Common myeloid progenitor, CD34-positive (primary cell): ENCODE results near the gene CDCA5.
A peak's percentile ranks its signal among the peaks of the same experiment; 100 is the strongest.

Experiments used
- CTCF ChIA-PET: fragments of 350-600 bp; sonication (Branson Sonifier 250); formaldehyde crosslinking; loops from one replicate; lab custom pipeline; 2021; ENCODE audit warnings: antibody characterized with exemption; lab: Charles Lee
- POLR2A ChIA-PET: fragments of 350-600 bp; sonication (Branson Sonifier 250); formaldehyde crosslinking; loops from one replicate; lab custom pipeline; 2021; ENCODE audit warnings: antibody characterized with exemption; lab: Charles Lee
- DNase-seq, 3 donors: peaks; one replicate each; pipeline versions ENCODE4 v3.0.0 to v3.0.0-alpha.2; 2013
- H3K27ac ChIP-seq, 2 experiments: 1 replicate in 1 of 2; 2 replicates in 1 of 2; pipeline ENCODE4 v1.7.0; 2013; ENCODE audit warnings: inconsistent platforms in 2 of 2, low read length in 2 of 2, mild to moderate bottlenecking in 2 of 2, low read depth in 1 of 2, moderate library complexity in 1 of 2; ENCODE audit not compliant: severe bottlenecking in 2 of 2, insufficient read depth in 1 of 2, poor library complexity in 1 of 2
- H3K27me3 ChIP-seq, 5 experiments: replicated peaks in 2 of 5; 1 replicate in 3 of 5; 2 replicates in 2 of 5; pipeline versions ENCODE4 v1.6.1 to v1.7.0; 2013; ENCODE audit warnings: low read length in 4 of 5, mild to moderate bottlenecking in 2 of 5, moderate library complexity in 2 of 5, inconsistent platforms in 1 of 5; ENCODE audit not compliant: insufficient read depth in 5 of 5, control insufficient read depth in 4 of 5
- H3K36me3 ChIP-seq, 4 experiments: 1 replicate in 2 of 4; 2 replicates in 2 of 4; pipeline versions ENCODE4 v1.6.1 to v1.7.0; 2013; ENCODE audit warnings: low read length in 3 of 4, control low read depth in 1 of 4, mild to moderate bottlenecking in 1 of 4; ENCODE audit not compliant: control insufficient read depth in 4 of 4, insufficient read depth in 4 of 4
- H3K4me1 ChIP-seq, 4 experiments: 1 replicate in 3 of 4; 2 replicates in 1 of 4; pipeline versions ENCODE4 v1.6.1 to v1.7.1; 2013; ENCODE audit warnings: low read length in 3 of 4, mild to moderate bottlenecking in 3 of 4, control low read depth in 1 of 4, inconsistent platforms in 1 of 4, moderate library complexity in 1 of 4; ENCODE audit not compliant: control insufficient read depth in 4 of 4, insufficient read depth in 4 of 4; ENCODE audit errors: control extremely low read depth in 1 of 4
- H3K4me3 ChIP-seq, 7 experiments: 1 replicate in 4 of 7; 2 replicates in 3 of 7; pipeline versions ENCODE4 v1.5.1 to v1.7.0; 2013; ENCODE audit warnings: mild to moderate bottlenecking in 7 of 7, low read length in 6 of 7, moderate library complexity in 6 of 7, inconsistent platforms in 2 of 7, low read depth in 2 of 7, control low read depth in 1 of 7; ENCODE audit not compliant: insufficient read depth in 4 of 7, control insufficient read depth in 1 of 7; ENCODE audit errors: extremely low read depth in 1 of 7
- H3K9me3 ChIP-seq, 5 experiments: 1 replicate in 4 of 5; 2 replicates in 1 of 5; pipeline versions ENCODE4 v1.6.1 to v1.7.1; 2013; ENCODE audit warnings: low read length in 4 of 5, mild to moderate bottlenecking in 2 of 5, inconsistent platforms in 1 of 5, low read depth in 1 of 5, moderate library complexity in 1 of 5; ENCODE audit not compliant: control insufficient read depth in 4 of 5, insufficient read depth in 2 of 5; ENCODE audit errors: control extremely low read depth in 1 of 5
- WGBS: methylation state at CpG from one replicate; pipeline ENCODE4 v1.1.5; 2013; ENCODE audit not compliant: insufficient coverage; 5-methylcytosine and 5-hydroxymethylcytosine counted together

CDCA5 gene

GRCh38 chr11:65125197-65126056, 41.6 kb upstream of the CDCA5 start:
- ChIA-PET CTCF (interaction anchor here (1.1 to 6.7 kb wide), 3 partner anchors 9 to 56 kb away, joined by 3 to 31 read pairs (median 5); partner anchors contain the start of gene CAPN1), POLR2A (interaction anchor here (0.7 kb wide), 1 partner anchor 232 kb away, joined by 3 read pairs; no protein-coding TSS in a partner anchor)
- DNase-seq: no peak
- no peak overlapping the region for H3K27ac ChIP-seq
- no peaks in the 10 kb centered on the region for H3K27me3 ChIP-seq
- no peak overlapping the region for H3K4me3 ChIP-seq
- peaks cover 7 to 20% (median 14%) of the 10 kb centered on the region in 4 experiments for H3K4me1 ChIP-seq
- WGBS: 100% methylated on average over 8 of the region's 12 CpGs
- no peaks in the 10 kb centered on the region for H3K9me3 ChIP-seq
- peaks cover 0 to 72% (median 49%) of the 10 kb centered on the region in 4 experiments for H3K36me3 ChIP-seq

DNA sequence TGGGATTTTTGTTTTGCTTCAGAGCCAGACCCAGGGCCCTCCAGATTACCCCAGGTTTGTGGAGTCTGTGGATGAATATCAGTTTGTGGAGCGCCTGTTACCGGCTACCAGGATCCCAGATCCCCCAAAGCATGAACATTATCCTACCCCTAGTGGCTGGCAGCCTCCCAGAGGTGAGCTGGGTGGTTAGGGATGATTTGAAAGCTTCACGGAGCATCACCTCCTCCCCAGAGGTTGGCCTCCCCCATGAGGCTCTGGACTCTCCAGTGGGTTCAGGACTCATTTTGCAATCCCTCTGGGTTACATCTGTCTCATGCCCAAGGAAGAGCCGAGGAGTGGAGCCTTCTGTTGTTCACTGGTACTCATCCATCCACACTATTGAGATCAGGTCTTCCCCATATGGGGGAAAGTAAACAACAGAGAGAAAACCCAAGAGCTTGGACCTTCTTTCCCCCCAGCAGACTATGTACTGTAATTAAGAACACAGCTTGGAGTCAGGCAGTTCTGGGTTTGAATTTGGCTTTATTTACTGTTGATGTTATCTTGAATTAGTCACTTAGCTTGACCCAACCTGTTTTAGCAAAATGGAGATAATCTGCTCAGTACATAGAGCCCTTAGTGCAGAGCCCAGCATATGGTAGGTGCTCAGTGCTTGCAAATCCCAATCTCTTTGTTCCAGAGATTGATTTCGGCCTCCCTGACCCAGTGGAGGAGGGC, 40.8 kb upstream of the CDCA5 start:
- POLR2A ChIA-PET: interaction anchor here (0.7 kb wide), 1 partner anchor 233 kb away, joined by 3 read pairs; no protein-coding TSS in a partner anchor
- H3K9me3 ChIP-seq: no peaks in the 10 kb centered on the region
- CTCF ChIA-PET: interaction anchor here (1.0 to 2.2 kb wide), 3 partner anchors 8 to 52 kb away, joined by 3 to 5 read pairs (median 3); partner anchors contain the start of gene SYVN1
- no peak overlapping the region for H3K4me3 ChIP-seq
- H3K4me1 ChIP-seq: peaks cover 7 to 20% (median 16%) of the 10 kb centered on the region in 4 experiments
- WGBS: 100% methylated on average over 2 of the region's 5 CpGs
- no peaks in the 10 kb centered on the region for H3K27me3 ChIP-seq
- no peak for DNase-seq
- peaks cover 4 to 72% (median 50%) of the 10 kb centered on the region in 4 experiments for H3K36me3 ChIP-seq
- H3K27ac ChIP-seq: peak overlapping the region in 1 of 2 experiments; percentile 18

- Histone ChIP-seq H3K27ac (peak within 1 kb of the TSS; percentile 95 to 97), H3K4me3 (peak within 1 kb of the TSS; percentile 89 to 99 (median 97)), H3K36me3 (peaks cover 4 to 64% (median 38%) of the 10 kb centered on the region in 4 experiments), H3K4me1 (peaks cover 7 to 24% (median 18%) of the 10 kb centered on the region in 4 experiments), H3K9me3 (no peaks in the 10 kb centered on the region), H3K27me3 (no peaks in the 10 kb centered on the region)
- ChIA-PET POLR2A (interaction anchor here (0.6 to 2.2 kb wide), 6 partner anchors 11 to 301 kb away, joined by 3 to 37 read pairs (median 4); partner anchors contain the start of genes CAPN1, NEAT1 and SYVN1), CTCF (interaction anchor here (1.1 to 4.8 kb wide), 7 partner anchors 9 to 110 kb away, joined by 4 to 35 read pairs (median 13); partner anchors contain the start of genes CAPN1, SYVN1 and TM7SF2)
- WGBS: under 1% methylated on average over 58 of the region's 64 CpGs
- DNase-seq: peak; percentile 98 to 99 (median 99)
Observed at GRCh38 chr11:65121865-65122696, 38.2 kb upstream of the CDCA5 start, which contains the start of the genes FAU and MRPL49. Gene FAU (minus strand): TSS chr11:65122134. CDS start chr11:65121813, 321 bp downstream. Gene MRPL49 (plus strand): TSS chr11:65122321. CDS start chr11:65122347, 26 bp downstream.

GRCh38 chr11:65121447-65121864, 37.6 kb upstream of the CDCA5 start:
- H3K4me3 ChIP-seq: peak overlapping the region; percentile 89 to 99 (median 97)
- no peaks in the 10 kb centered on the region for H3K9me3 ChIP-seq
- peak in 2 of 3 donors; percentile 39 to 56 for DNase-seq
- WGBS: 0% methylated on average over 18 of the region's 22 CpGs
- peak overlapping the region; percentile 95 to 97 for H3K27ac ChIP-seq
- peaks cover 7 to 30% (median 24%) of the 10 kb centered on the region in 4 experiments for H3K4me1 ChIP-seq
- H3K27me3 ChIP-seq: no peaks in the 10 kb centered on the region
- ChIA-PET CTCF (interaction anchor here (0.9 to 4.8 kb wide), 8 partner anchors 9 to 109 kb away, joined by 3 to 35 read pairs (median 10); partner anchors contain the start of genes CAPN1, SYVN1 and TM7SF2), POLR2A (interaction anchor here (0.6 to 2.2 kb wide), 6 partner anchors 11 to 301 kb away, joined by 3 to 37 read pairs (median 5); partner anchors contain the start of genes CAPN1, NEAT1 and SYVN1)
- H3K36me3 ChIP-seq: peaks cover 4 to 59% (median 32%) of the 10 kb centered on the region in 4 experiments

- ChIA-PET POLR2A (interaction anchor here (1.2 to 2.2 kb wide), 2 partner anchors 11 to 13 kb away, joined by 4 to 37 read pairs; partner anchors contain the start of gene SYVN1), CTCF (interaction anchor here (0.9 to 4.8 kb wide), 8 partner anchors 8 to 109 kb away, joined by 3 to 35 read pairs (median 10); partner anchors contain the start of genes CAPN1 and TM7SF2)
- no peak for DNase-seq
- 86% methylated on average over 1 of the region's 3 CpGs for WGBS
- Histone ChIP-seq H3K4me3 (peak overlapping the region in 6 of 7 experiments; percentile 95 to 99 (median 98)), H3K9me3 (no peaks in the 10 kb centered on the region), H3K36me3 (peaks cover 4 to 60% (median 31%) of the 10 kb centered on the region in 4 experiments), H3K27ac (peak overlapping the region; percentile 95 to 97), H3K4me1 (peaks cover 7 to 37% (median 28%) of the 10 kb centered on the region in 4 experiments), H3K27me3 (no peaks in the 10 kb centered on the region)
Observed at GRCh38 chr11:65120831-65121230, 37.0 kb upstream of the CDCA5 start.
